ENCODE results near the gene UNC45A. TPM values are rescaled to one million over a fixed set of nuclear protein-coding genes. Genes with fewer than 3 reads are reported as not detected.

The UNC45A gene
- total RNA-seq, 1 donor from 2014 or later: 93.1 TPM

- no peak for DNase-seq (ENCODE audit: low read depth in 2 of 2)
Measured at GRCh38 chr15:90945091-90945490, 10.0 kb downstream of the UNC45A start.

GRCh38 chr15:90946538-90946937 is 11.5 kb downstream of the UNC45A start:
- DNase-seq (ENCODE audit: low read depth in 2 of 2): no peak

GRCh38 chr15:90946941-90947576 is 12.0 kb downstream of the UNC45A start:
- no peak for DNase-seq (ENCODE audit: low read depth in 2 of 2)

- no peak for DNase-seq (ENCODE audit: low read depth in 2 of 2)
Measured at GRCh38 chr15:90947577-90948357, 12.7 kb downstream of the UNC45A start.

- no peak for DNase-seq (ENCODE audit: low read depth in 2 of 2)
Measured at GRCh38 chr15:90948506-90948905, 13.4 kb downstream of the UNC45A start.

- no peak for DNase-seq (ENCODE audit: low read depth in 2 of 2)
Measured at GRCh38 chr15:90949979-90950675, 15.0 kb downstream of the UNC45A start.

GRCh38 chr15:90950676-90951075 is 15.6 kb downstream of the UNC45A start:
- no peak for DNase-seq (ENCODE audit: low read depth in 2 of 2)

GRCh38 chr15:90952901-90953677 is 18.0 kb downstream of the UNC45A start:
- no peak for DNase-seq (ENCODE audit: low read depth in 2 of 2)

GRCh38 chr15:90953947-90954711 is 19.0 kb downstream of the UNC45A start:
- DNase-seq (ENCODE audit: low read depth in 2 of 2): no peak

- peak; percentile 95 for DNase-seq (ENCODE audit: low read depth in 2 of 2)
Measured at GRCh38 chr15:90954712-90955623, 19.9 kb downstream of the UNC45A start, which contains the start of gene RCCD1. RCCD1 (plus strand) TSS chr15:90954884; CDS start chr15:90956735, 1,851 bp downstream.

GRCh38 chr15:90955624-90956273 is 20.7 kb downstream of the UNC45A start:
- DNase-seq (ENCODE audit: low read depth in 2 of 2): no peak

- peak; percentile 79 to 85 for DNase-seq (ENCODE audit: low read depth in 2 of 2)
Measured at GRCh38 chr15:90956274-90957030, 21.4 kb downstream of the UNC45A start.

- peak; percentile 43 to 61 for DNase-seq (ENCODE audit: low read depth in 2 of 2)
Measured at GRCh38 chr15:90957031-90957790, 22.1 kb downstream of the UNC45A start.

- no peak for DNase-seq (ENCODE audit: low read depth in 2 of 2)
Measured at GRCh38 chr15:90957791-90958190, 22.7 kb downstream of the UNC45A start.

GRCh38 chr15:90959028-90959595 is 24.0 kb downstream of the UNC45A start:
- no peak for DNase-seq (ENCODE audit: low read depth in 2 of 2)

- peak in 1 of 2 donors; percentile 43 for DNase-seq (ENCODE audit: low read depth in 2 of 2)
Measured at GRCh38 chr15:90959894-90960293, 24.8 kb downstream of the UNC45A start.
